H1 (cell line): ENCODE data around the gene FGFR2.

Source experiments
- EZH2 ChIP-seq: fragments of 200-600 bp; sonication (generic); IDR thresholded peaks from 2 replicates; pipeline ENCODE4 v1.7.1; 2012; ENCODE audit warnings: low read depth, mild to moderate bottlenecking, moderate library complexity, low read length, inconsistent platforms; ENCODE audit not compliant: severe bottlenecking
- GABPA ChIP-seq: IDR thresholded peaks from 2 replicates; pipeline ENCODE4 v1.6.1; 2011; ENCODE audit warnings: mild to moderate bottlenecking, low read length, moderate library complexity, borderline replicate concordance; ENCODE audit not compliant: insufficient read depth
- POLR2A ChIP-seq, 2 experiments: IDR thresholded peaks; 1 replicate in 1 of 2; 2 replicates in 1 of 2; pipeline ENCODE4 v1.6.1; 2011; ENCODE audit warnings: low read depth in 2 of 2, low read length in 2 of 2, mild to moderate bottlenecking in 2 of 2; ENCODE audit errors: control extremely low read depth in 1 of 2
- SIN3A ChIP-seq, 2 experiments: IDR thresholded peaks in 1 of 2; conservative IDR thresholded peaks in 1 of 2; 2 replicates each; pipeline ENCODE4 v1.6.1; 2011 to 2012; ENCODE audit warnings: low read length in 2 of 2, improper control_type of control experiment in 1 of 2, low read depth in 1 of 2, mild to moderate bottlenecking in 1 of 2
- SP2 ChIP-seq: IDR thresholded peaks from 2 replicates; pipeline ENCODE4 v1.6.1; 2012; ENCODE audit warnings: mild to moderate bottlenecking, low read length, inconsistent platforms
- SUZ12 ChIP-seq: fragments of 200-600 bp; sonication (generic); IDR thresholded peaks from 2 replicates; pipeline ENCODE4 v1.6.1; 2012; ENCODE audit warnings: mild to moderate bottlenecking, inconsistent platforms, low read length, moderate library complexity, mixed read lengths
- TF ChIP-seq, protein P1 (sequence below), 3 experiments: IDR thresholded peaks; 1 replicate in 2 of 3; 2 replicates in 1 of 3; pipeline versions ENCODE4 v1.5.1 to v1.6.1; 2011; ENCODE audit warnings: low read length in 3 of 3, mild to moderate bottlenecking in 3 of 3, inconsistent platforms in 2 of 3, low read depth in 1 of 3, moderate library complexity in 1 of 3; ENCODE audit not compliant: insufficient read depth in 1 of 3; ENCODE audit errors: control extremely low read depth in 1 of 3

DNA sequence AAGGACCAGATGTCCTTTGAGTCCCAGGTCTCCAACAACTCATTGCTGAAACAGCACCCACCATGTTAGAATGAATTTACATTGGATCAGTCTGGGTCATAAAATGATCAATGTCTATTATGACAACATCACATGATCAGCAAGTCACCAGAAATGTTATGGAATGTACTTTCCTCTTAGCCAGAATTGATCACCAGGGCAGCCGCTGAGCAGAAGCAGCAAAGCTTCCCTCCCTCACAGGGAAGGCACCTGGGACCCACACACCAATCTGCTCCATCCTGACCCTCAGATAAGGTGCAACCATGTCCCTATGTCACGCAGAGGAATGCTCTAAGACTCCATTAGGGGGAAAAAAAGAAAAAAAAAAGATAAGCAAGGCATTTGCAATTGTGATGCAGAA is 30.0 kb downstream of the FGFR2 start:
- TF ChIP-seq POLR2A (IDR thresholded peaks at IDR 0.05; ENCODE audit: control extremely low read depth in 1 of 2, low read depth in 2 of 2, low read length in 2 of 2) (no peak), SP2 (no peak), EZH2 (no peak), SIN3A (conservative IDR thresholded peaks at IDR 0.05 in 1 of 2, IDR thresholded peaks at IDR 0.05 in 1 of 2; ENCODE audit: low read depth in 1 of 2, low read length in 2 of 2) (no peak), SUZ12 (no peak), GABPA (no peak)
- TF ChIP-seq, protein P1, sequence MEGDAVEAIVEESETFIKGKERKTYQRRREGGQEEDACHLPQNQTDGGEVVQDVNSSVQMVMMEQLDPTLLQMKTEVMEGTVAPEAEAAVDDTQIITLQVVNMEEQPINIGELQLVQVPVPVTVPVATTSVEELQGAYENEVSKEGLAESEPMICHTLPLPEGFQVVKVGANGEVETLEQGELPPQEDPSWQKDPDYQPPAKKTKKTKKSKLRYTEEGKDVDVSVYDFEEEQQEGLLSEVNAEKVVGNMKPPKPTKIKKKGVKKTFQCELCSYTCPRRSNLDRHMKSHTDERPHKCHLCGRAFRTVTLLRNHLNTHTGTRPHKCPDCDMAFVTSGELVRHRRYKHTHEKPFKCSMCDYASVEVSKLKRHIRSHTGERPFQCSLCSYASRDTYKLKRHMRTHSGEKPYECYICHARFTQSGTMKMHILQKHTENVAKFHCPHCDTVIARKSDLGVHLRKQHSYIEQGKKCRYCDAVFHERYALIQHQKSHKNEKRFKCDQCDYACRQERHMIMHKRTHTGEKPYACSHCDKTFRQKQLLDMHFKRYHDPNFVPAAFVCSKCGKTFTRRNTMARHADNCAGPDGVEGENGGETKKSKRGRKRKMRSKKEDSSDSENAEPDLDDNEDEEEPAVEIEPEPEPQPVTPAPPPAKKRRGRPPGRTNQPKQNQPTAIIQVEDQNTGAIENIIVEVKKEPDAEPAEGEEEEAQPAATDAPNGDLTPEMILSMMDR (IDR thresholded peaks at IDR 0.05; ENCODE audit: control extremely low read depth in 1 of 3, insufficient read depth in 1 of 3, low read depth in 1 of 3, low read length in 3 of 3), result no peak
